HG03378 (cell line): ENCODE results near the gene GRIN2C.
"Not testable (repeated sequence)": the region's sequence is repeated elsewhere in the genome, so short reads cannot be mapped to it uniquely, and the experiment has no call there.

Source experiments
- ATAC-seq: cut with Tn5 transposase; IDR thresholded peaks from one replicate; pipeline ENCODE4 v1.9.1; 2021; ENCODE audit warnings: mild to moderate bottlenecking, moderate library complexity; ENCODE audit not compliant: unreplicated experiment

GRIN2C gene

GRCh38 chr17:74859459-74860228 lies at the start of gene GRIN2C:
TSS of gene GRIN2C (minus strand) at chr17:74859885. CDS start at chr17:74855092, 4,793 bp downstream.
- no peak for ATAC-seq

- not testable (repeated sequence) for ATAC-seq
Measured at GRCh38 chr17:74909097-74909496, 49.4 kb upstream of the GRIN2C start.

- ATAC-seq = no peak
Measured at GRCh38 chr17:74907012-74907411, 47.3 kb upstream of the GRIN2C start.

GRCh38 chr17:74906214-74906793 lies 46.6 kb upstream of the GRIN2C start:
- not testable (repeated sequence) for ATAC-seq

- no peak for ATAC-seq
Measured at GRCh38 chr17:74904687-74905409, 45.2 kb upstream of the GRIN2C start.

GRCh38 chr17:74903671-74904070 lies 44.0 kb upstream of the GRIN2C start:
- no peak for ATAC-seq

GRCh38 chr17:74903034-74903433 lies 43.3 kb upstream of the GRIN2C start:
- no peak for ATAC-seq

- no peak for ATAC-seq
Measured at GRCh38 chr17:74901353-74902135, 41.9 kb upstream of the GRIN2C start.

- no peak for ATAC-seq
Measured at GRCh38 chr17:74900208-74900607, 40.5 kb upstream of the GRIN2C start.

GRCh38 chr17:74898376-74898946 lies 38.8 kb upstream of the GRIN2C start:
- no peak for ATAC-seq

- no peak for ATAC-seq
Measured at GRCh38 chr17:74893936-74894671, 34.4 kb upstream of the GRIN2C start.

GRCh38 chr17:74892974-74893911 lies 33.6 kb upstream of the GRIN2C start, which contains the start of gene FADS6:
TSS of gene FADS6 (minus strand) at chr17:74893633. CDS start at chr17:74893595, 38 bp downstream.
- no peak for ATAC-seq

GRCh38 chr17:74892013-74892841 lies 32.5 kb upstream of the GRIN2C start:
- ATAC-seq = no peak

- ATAC-seq = no peak
Measured at GRCh38 chr17:74890554-74890953, 30.9 kb upstream of the GRIN2C start.

GRCh38 chr17:74888469-74888868 lies 28.8 kb upstream of the GRIN2C start:
- no peak for ATAC-seq

GRCh38 chr17:74883241-74883745 lies 23.6 kb upstream of the GRIN2C start:
- no peak for ATAC-seq

GRCh38 chr17:74882517-74883240 lies 23.0 kb upstream of the GRIN2C start:
- ATAC-seq = no peak
